GM19193 (cell line): ENCODE results near the gene DNAH2.

Experiments
- POLR2A ChIP-seq: IDR thresholded peaks from 4 replicates; pipeline ENCODE4 v1.6.1; 2011; ENCODE audit not compliant: insufficient read depth, insufficient read length; ENCODE audit errors: extremely low read depth

The DNAH2 gene

DNA sequence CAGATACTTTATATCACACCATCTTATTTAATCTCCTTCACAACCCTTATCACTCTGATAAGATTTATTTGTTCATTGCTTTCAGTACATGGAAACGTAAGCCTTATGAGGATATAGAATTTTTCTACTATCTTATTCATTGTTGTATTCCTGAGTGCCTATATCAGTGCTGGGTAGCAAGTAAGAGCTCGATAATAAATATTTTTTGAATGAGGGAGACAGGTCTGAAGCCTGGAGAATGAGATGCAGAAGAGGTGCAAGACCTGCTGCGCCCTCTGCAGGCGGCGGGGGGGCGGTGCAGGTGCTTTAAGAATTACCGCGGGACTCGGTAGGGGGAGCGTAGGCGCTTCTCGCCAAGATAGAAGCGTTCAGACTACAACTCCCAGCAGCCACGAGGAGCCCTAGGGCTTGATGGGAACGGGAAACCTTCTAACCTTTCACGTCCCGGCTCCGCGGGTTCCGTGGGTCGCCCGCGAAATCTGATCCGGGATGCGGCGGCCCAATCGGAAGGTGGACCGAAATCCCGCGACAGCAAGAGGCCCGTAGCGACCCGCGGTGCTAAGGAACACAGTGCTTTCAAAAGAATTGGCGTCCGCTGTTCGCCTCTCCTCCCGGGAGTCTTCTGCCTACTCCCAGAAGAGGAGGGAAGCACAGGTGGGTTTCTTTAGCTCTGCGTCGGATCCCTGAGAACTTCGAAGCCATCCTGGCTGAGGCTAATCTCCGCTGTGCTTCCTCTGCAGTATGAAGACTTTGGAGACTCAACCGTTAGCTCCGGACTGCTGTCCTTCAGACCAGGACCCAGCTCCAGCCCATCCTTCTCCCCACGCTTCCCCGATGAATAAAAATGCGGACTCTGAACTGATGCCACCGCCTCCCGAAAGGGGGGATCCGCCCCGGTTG is 29.4 kb upstream of the DNAH2 start, which contains the start of gene WRAP53:
Gene WRAP53 (plus strand): TSS at position 570 of the 900 bp plus-strand sequence. CDS start 172 bp downstream, at position 742.
- TF ChIP-seq POLR2A: peak; percentile 67

DNA sequence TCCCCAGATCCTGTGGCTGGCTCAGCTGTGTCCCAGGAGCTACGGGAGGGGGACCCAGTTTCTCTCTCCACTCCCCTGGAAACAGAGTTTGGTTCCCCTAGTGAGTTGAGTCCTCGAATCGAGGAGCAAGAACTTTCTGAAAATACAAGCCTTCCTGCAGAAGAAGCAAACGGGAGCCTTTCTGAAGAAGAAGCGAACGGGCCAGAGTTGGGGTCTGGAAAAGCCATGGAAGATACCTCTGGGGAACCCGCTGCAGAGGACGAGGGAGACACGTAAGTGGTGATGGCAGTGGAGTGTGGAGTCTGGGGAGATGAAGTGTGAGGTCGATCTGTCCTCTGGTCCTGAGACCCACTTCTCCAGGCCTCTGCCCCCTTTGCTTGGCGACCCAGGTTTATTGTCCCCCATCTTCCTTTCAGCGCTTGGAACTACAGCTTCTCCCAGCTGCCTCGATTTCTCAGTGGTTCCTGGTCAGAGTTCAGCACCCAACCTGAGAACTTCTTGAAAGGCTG is 28.7 kb upstream of the DNAH2 start:
- TF ChIP-seq POLR2A: no peak

DNA sequence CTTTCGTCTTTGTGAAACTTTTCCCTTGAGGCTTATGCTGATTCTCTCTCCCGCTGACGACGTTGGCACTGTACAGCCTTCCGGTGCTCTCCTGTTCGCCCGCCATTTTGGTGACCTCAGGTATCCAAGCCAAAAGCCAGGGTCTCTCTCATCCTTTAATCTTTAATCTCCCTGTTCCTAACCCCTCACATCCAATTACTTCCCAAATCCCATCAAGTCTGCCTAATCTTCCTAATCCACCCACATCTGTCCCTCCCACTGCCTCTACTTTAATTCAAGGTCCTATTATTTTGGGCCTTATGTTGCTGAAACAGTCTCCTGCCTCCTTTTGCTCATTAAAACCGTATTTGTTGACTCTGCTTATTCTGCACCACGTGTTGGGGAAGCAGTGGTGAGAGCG is 22.0 kb upstream of the DNAH2 start:
- TF ChIP-seq POLR2A: no peak

DNA sequence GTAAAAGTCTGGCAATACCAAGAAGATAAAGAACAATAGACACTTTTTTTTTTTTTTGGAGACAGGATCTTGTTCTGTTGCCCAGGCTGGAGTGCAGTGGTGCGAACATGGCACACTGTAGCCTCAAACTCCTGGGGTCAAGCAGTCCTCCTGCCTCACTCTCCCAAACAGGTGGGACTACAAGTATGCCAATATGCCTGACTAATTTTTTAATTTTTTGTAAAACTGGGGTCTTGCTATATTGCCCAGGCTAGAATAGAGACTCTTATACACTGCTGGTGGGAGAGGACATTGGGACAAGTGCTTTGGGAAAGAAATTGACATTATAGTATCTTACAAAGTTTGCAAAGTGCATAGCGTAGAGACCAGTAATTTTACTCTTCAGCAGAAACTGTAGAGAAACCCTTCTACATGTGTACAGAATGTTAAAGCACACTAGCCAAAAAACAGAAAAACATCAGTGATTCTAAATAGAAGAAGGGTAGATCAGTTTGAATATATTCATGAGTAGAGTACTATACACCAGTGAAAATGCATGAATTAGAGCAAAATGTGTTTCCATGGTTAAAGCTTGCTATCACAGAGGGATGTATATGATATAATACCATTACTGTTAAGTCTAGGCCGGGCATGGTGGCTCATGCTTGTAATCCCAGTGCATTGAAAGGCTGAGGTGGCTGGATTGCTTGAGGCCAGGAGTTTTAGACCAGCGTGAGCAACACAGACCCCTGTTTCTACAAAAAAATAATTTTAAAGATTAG is 19.5 kb upstream of the DNAH2 start:
- no peak for TF ChIP-seq POLR2A

DNA sequence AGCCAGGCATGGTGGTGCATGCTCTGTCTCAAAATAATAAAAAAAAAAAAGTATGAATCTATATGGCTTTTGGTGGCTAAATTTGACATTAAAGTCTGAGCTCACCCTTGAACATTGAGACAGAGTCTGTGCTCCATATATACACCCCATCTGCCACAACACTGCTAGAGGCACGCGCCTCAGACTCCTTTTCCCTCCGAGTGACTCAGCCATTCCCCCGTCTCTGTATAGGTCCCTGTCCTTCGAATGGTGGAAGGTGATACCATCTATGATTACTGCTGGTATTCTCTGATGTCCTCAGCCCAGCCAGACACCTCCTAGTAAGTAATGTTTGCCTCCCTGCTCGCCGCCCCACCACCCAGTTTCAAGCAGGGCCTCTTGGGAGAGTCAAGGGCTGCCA is 17.0 kb upstream of the DNAH2 start:
- no peak for TF ChIP-seq POLR2A

DNA sequence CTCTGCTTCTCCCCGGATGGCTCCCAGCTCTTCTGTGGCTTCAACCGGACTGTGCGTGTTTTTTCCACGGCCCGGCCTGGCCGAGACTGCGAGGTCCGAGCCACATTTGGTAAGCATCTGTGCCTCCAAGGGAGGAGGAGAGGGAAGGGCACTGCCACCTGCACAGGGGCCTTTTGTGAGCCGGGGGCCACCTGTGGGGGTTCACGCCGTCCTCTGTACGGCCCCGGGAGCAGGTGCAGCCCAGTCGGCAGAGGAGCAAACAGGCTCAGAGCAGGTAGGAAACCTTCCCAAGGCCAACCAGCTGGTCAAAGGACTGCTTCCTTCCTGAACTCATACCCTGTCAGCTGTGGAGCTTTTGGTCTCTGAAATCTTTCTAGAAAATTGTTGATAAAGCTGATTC is 15.9 kb upstream of the DNAH2 start:
- TF ChIP-seq POLR2A: no peak

DNA sequence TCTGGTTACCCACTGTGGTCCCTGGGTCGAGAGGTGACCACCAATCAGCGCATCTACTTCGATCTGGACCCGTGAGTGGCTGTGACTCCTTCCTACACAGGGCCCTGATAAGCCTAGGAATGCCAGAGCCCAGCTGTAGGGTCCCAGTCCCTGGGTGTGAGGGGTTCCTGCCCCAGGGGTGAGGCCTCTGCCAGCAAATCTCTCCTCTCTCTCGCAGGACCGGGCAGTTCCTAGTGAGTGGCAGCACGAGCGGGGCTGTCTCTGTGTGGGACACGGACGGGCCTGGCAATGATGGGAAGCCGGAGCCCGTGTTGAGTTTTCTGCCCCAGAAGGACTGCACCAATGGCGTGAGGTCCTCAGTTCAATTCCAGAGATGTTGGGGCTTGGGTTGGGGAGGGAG is 14.8 kb upstream of the DNAH2 start:
- TF ChIP-seq POLR2A: no peak

DNA sequence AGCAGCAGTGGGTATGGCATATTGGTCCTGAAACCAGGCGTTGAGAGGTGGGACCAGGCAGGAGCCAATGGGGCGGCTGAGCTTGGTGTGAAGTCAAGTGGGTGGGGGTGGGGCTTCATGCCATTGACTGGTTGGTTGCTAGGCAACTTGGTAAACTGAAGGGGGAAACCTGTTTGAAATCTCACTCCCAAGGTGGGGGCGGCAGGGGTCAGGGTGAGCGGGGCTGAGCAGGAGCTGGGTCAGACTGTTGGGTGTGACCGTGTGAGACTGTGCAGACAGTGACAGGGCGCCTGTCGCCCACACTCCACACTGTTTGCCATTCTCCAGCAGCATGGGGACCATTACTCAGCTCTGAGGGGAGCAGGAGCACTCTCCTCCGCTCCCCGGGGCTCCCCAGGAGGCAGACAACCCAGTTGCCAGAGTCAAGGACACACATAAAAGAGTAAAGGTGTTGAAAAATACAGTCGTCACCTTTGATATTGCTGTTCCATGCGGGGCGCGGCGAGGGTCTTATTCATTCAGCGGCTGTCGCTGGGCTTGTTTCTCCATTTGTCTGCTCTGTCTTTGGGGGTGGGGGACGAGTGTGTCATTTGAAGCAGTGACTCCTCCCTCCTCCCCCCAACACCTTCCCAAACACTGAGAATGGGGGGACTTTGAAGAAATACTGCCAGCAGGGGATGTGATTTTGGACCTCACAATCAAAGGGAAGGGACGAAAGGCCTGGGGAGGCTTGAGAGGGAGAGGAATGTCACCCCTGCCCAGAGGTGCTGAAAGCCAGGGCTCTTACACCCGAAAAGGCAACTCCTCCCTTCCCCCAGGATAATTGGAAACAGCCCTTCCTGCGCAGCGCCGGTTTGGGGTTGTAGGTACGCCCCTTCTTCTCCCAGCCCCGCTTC is 13.7 kb upstream of the DNAH2 start:
- no peak for TF ChIP-seq POLR2A

DNA sequence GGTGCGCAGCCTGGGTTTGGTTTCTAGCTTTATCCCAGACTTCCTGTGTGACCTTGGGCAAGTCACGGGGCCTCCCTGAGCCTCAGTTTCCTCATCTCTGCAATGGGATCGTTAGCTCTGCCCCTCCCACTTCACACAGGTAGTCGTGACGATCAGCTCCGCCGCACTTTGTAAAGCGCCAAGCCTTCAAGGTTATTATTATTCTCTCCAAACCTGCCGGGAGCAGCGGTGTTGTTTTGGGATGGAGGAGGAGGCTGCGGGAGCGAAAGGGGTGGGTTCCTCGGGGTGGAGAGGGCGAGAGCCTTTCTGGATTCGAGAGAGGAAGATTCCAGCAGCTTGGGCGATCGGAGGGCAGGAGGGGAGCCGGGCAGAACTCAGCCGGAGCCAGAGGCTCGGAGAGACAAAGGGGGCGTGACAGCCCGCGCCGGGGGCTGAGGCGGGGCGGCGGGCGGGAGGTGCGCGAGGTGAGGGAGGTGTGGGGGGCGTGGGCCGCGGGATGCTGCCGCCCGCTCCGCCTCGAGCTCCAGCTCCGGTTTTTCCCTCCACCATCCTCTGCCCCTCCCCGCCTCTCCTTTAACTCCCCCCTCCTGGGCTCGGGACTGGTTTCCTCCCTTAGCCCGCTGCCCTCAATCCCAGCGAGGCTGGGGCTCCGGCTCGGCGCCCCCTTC is 12.8 kb upstream of the DNAH2 start, which contains the start of gene EFNB3:
Gene EFNB3 (plus strand): TSS at position 602 of the 668 bp plus-strand sequence. CDS start 397 bp downstream, outside the sequence.
- TF ChIP-seq POLR2A: no peak

DNA sequence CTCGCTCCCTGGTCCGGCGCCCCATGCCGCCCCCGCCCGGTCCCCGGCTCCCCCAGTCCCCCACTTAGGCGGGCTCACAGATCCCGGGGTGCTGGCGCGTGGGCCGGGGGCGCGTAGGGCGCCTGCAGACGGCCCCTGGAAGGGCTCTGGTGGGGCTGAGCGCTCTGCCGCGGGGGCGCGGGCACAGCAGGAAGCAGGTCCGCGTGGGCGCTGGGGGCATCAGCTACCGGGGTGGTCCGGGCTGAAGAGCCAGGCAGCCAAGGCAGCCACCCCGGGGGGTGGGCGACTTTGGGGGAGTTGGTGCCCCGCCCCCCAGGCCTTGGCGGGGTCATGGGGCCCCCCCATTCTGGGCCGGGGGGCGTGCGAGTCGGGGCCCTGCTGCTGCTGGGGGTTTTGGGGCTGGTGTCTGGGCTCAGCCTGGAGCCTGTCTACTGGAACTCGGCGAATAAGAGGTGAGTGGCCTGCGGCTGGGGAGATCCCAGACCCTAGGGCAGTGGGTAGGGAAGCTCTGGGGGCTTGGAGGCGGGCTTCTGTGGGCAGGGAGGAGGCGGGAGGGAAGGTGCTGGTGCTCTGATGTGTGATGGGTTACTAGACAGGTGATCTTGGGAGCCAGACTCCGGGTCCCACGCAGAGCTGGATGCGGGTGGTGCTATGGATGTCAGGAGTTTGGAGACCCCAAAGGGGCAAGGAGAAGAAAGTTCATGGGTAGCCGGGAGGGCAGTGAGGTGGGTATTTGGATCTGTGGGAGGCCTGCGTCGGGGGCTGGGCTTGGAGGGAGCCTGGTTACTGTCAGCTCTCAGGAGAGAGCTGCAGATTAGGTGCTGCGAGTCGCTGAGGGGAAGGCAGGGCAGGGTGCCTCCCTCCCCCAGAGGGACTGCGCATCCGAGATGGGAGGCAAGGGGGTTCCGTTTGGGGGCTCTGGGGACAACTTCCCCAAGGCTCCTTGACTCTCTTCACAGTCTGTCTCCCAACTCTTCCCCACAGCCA is 12.0 kb upstream of the DNAH2 start:
- no peak for TF ChIP-seq POLR2A

DNA sequence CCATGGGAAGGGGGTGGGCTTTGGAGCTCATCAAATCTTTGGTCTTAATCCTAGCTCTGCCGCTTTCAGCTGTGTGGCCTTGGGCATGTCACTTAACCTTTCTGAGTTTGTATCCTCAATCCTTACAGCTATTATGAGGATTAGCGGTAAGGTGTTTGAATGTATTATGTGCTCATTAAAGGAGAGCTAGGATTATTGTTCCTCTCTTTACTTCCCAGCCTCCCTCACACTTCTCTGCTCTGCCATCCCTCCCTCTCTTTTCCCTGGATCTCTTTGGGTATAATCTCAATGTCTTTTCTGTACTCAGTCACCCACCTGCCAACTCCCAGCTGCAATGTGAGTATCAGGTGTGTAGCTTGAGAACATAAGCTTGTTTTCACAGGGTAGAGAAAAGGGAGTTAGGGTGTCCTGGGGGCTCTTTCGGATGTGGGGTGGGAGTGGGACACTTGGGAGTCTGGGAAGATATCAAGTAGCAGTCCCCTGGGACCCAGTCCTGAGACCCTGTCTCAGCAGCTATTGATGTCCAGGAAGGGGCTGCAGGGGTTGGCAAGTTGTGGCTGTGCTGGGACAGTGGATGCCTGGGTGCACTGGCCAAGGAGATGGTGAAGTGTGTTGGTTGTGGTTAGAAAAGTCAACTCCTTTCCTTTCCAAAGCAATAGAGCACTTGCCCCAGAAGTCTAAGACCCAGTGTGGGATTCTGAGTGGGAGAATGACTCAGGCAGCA is 10.8 kb upstream of the DNAH2 start:
- TF ChIP-seq POLR2A: no peak

DNA sequence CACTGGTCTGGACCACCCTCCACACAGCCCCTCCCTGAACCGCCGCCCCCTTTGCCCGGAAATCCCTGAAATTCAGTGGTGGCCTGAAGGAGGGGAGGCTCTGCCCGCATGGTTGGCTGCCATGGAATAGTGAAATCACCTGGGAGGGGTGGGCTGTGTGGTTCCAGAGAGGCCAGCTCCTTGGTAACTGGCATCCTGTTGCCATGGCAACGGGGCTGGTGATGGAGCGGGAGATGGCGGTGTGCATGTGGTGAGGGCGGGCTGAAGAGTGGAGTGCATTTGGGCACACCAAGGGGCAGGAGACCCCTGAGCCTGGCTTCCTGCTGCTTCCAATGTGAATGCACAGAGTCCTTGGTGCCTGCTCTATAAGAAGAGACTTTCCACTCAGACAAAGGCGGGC is 10.1 kb upstream of the DNAH2 start:
- no peak for TF ChIP-seq POLR2A
